ENCODE data around the gene PSMD5.

GRCh38 chr9:120787933-120788332 is 54.8 kb downstream of the PSMD5 start:
- TF ChIP-seq ZFP30 (CRISPR knock-in tag; IDR thresholded peaks at IDR 0.05): no peak
- no peak for TF ChIP-seq ZFP3 (CRISPR knock-in tag; IDR thresholded peaks at IDR 0.05)
- TF ChIP-seq SNAI2 (CRISPR knock-in tag; IDR thresholded peaks at IDR 0.05): no peak

Data from SK-N-SH treated with all-trans-retinoic acid at 6 μM for 48 hours (cell line).